ENCODE data around the gene LRMDA. TPM values are rescaled to one million over a fixed set of nuclear protein-coding genes. Genes with fewer than 3 reads are reported as not detected.

LRMDA gene
- total and polyA plus RNA-seq, 2 donors (not counting 1 experiment from before 2014, with no cell fraction given) = 0.12 TPM; not detected in 1

- H3K4me3 ChIP-seq (ENCODE audit: control extremely low read depth in 1 of 5, extremely low read depth in 1 of 5, insufficient read depth in 1 of 5, low read depth in 2 of 5, low read length in 4 of 5) = no peak overlapping the region
- no peak for ATAC-seq (ENCODE audit: low read depth)
- H3K4me2 ChIP-seq (replicated peaks; ENCODE audit: low read depth, low read length, poor library complexity, severe bottlenecking) = no peak overlapping the region
- no peaks in the 10 kb centered on the region for H3K9me3 ChIP-seq (ENCODE audit: control extremely low read depth in 1 of 3, control insufficient read depth in 2 of 3, insufficient read depth in 1 of 3, low read length in 2 of 3)
- no peak for TF ChIP-seq CTCF (IDR thresholded peaks at IDR 0.05)
- no peak for TF ChIP-seq EZH2 (IDR thresholded peaks at IDR 0.05; ENCODE audit: borderline replicate concordance, insufficient read depth, low read depth, low read length, poor library complexity, severe bottlenecking)
- H4K20me1 ChIP-seq (ENCODE audit: control insufficient read depth, insufficient read depth, low read length, poor library complexity, severe bottlenecking) = no peaks in the 10 kb centered on the region
- ChIA-PET POLR2A (no interaction called here), CTCF (no interaction called here)
- Mint-ChIP-seq H3K4me1 (peaks cover 9% of the 10 kb centered on the region), H3K4me3 (no peak overlapping the region), H3K27me3 (peaks cover 20% of the 10 kb centered on the region), H3K9me3 (ENCODE audit: insufficient read depth) (no peaks in the 10 kb centered on the region), H3K27ac (no peak overlapping the region)
- H3K27me3 ChIP-seq (replicated peaks in 1 of 4; ENCODE audit: control extremely low read depth in 1 of 4, control insufficient read depth in 3 of 4, insufficient read depth in 4 of 4, low read length in 3 of 4) = peaks cover 0 to 5% (median 3%) of the 10 kb centered on the region in 4 experiments
- intact Hi-C loops (cut with micrococcal nuclease) = no loop called here
- no peaks in the 10 kb centered on the region for H3K79me2 ChIP-seq (ENCODE audit: control insufficient read depth, insufficient read depth, low read length)
- H3K36me3 ChIP-seq (replicated peaks in 1 of 2; ENCODE audit: control extremely low read depth in 1 of 2, control insufficient read depth in 1 of 2, extremely low read depth in 1 of 2, insufficient read depth in 2 of 2, low read length in 1 of 2) = no peaks in the 10 kb centered on the region
- no peak overlapping the region for H3K27ac ChIP-seq (ENCODE audit: low read length in 2 of 2)
- H3K4me1 ChIP-seq (ENCODE audit: control insufficient read depth in 2 of 2, insufficient read depth in 2 of 2, low read length in 2 of 2) = peaks cover 0 to 8% of the 10 kb centered on the region in 2 donors
- H2AFZ ChIP-seq (ENCODE audit: insufficient read depth, low read depth, low read length, poor library complexity, severe bottlenecking) = no peak overlapping the region
- 33% methylated on average over 1 of the region's 3 CpGs for WGBS (ENCODE audit: insufficient coverage)
- DNase-seq = no peak
- no peak overlapping the region for H3K9ac ChIP-seq (ENCODE audit: low read length)
Measured at GRCh38 chr10:75611993-75612372, 180.6 kb downstream of the LRMDA start.

GRCh38 chr10:75612904-75613684 lies 181.7 kb downstream of the LRMDA start:
- Histone ChIP-seq H3K27ac (ENCODE audit: low read length in 2 of 2) (no peak overlapping the region), H3K36me3 (replicated peaks in 1 of 2; ENCODE audit: control extremely low read depth in 1 of 2, control insufficient read depth in 1 of 2, extremely low read depth in 1 of 2, insufficient read depth in 2 of 2, low read length in 1 of 2) (no peaks in the 10 kb centered on the region), H3K79me2 (ENCODE audit: control insufficient read depth, insufficient read depth, low read length) (no peaks in the 10 kb centered on the region), H3K27me3 (replicated peaks in 1 of 4; ENCODE audit: control extremely low read depth in 1 of 4, control insufficient read depth in 3 of 4, insufficient read depth in 4 of 4, low read length in 3 of 4) (peaks cover 0 to 6% (median 5%) of the 10 kb centered on the region in 4 experiments), H4K20me1 (ENCODE audit: control insufficient read depth, insufficient read depth, low read length, poor library complexity, severe bottlenecking) (no peaks in the 10 kb centered on the region), H3K4me2 (replicated peaks; ENCODE audit: low read depth, low read length, poor library complexity, severe bottlenecking) (no peak overlapping the region), H3K4me1 (ENCODE audit: control insufficient read depth in 2 of 2, insufficient read depth in 2 of 2, low read length in 2 of 2) (peaks cover 0 to 8% of the 10 kb centered on the region in 2 donors), H3K4me3 (ENCODE audit: control extremely low read depth in 1 of 5, extremely low read depth in 1 of 5, insufficient read depth in 1 of 5, low read depth in 2 of 5, low read length in 4 of 5) (no peak overlapping the region), H3K9ac (ENCODE audit: low read length) (no peak overlapping the region), H2AFZ (ENCODE audit: insufficient read depth, low read depth, low read length, poor library complexity, severe bottlenecking) (no peak overlapping the region), H3K9me3 (ENCODE audit: control extremely low read depth in 1 of 3, control insufficient read depth in 2 of 3, insufficient read depth in 1 of 3, low read length in 2 of 3) (no peaks in the 10 kb centered on the region)
- ChIA-PET POLR2A (no interaction called here), CTCF (interaction anchor here (0.7 kb wide), 1 partner anchor 14 kb away, joined by 3 read pairs; no protein-coding TSS in a partner anchor)
- Mint-ChIP-seq H3K9me3 (ENCODE audit: insufficient read depth) (no peaks in the 10 kb centered on the region), H3K4me3 (no peak overlapping the region), H3K27me3 (peaks cover 23% of the 10 kb centered on the region), H3K27ac (no peak overlapping the region), H3K4me1 (peaks cover 9% of the 10 kb centered on the region)
- intact Hi-C loops (cut with micrococcal nuclease) = no loop called here
- no CpG with 5 or more reads among the region's 5 CpGs for WGBS (ENCODE audit: insufficient coverage)
- no peak for TF ChIP-seq EZH2 (IDR thresholded peaks at IDR 0.05; ENCODE audit: borderline replicate concordance, insufficient read depth, low read depth, low read length, poor library complexity, severe bottlenecking)
- TF ChIP-seq CTCF (IDR thresholded peaks at IDR 0.05) = no peak
- DNase-seq = no peak
- no peak for ATAC-seq (ENCODE audit: low read depth)
